DND-41 (cell line): Measurements from ENCODE around the gene GDAP2.

Source experiments
- CTCF ChIP-seq: IDR thresholded peaks from 2 replicates; pipeline ENCODE4 v1.5.1; 2012; ENCODE audit warnings: borderline replicate concordance, low read length, moderate library complexity, mild to moderate bottlenecking; ENCODE audit not compliant: poor library complexity, severe bottlenecking; ENCODE audit errors: extremely low read depth
- EZH2 ChIP-seq: IDR thresholded peaks from 3 replicates; pipeline ENCODE4 v1.6.1; 2012; ENCODE audit warnings: borderline replicate concordance, low read depth, mild to moderate bottlenecking, moderate library complexity, low read length, inconsistent platforms; ENCODE audit not compliant: severe bottlenecking

GRCh38 chr1:117911051-117911450, 18.4 kb downstream of the GDAP2 start:
- TF ChIP-seq CTCF (no peak), EZH2 (no peak)
